ENCODE measurements around the gene WDR54.
"Not testable (repeated sequence)": the region's sequence is repeated elsewhere in the genome, so short reads cannot be mapped to it uniquely, and the experiment has no call there.

Gene WDR54

GRCh38 chr2:74441170-74441689 is 19.7 kb downstream of the WDR54 start:
- peak overlapping the region; percentile 85 for H3K4me2 ChIP-seq (ENCODE audit: insufficient read depth, low read length)
- H3K27me3 ChIP-seq (ENCODE audit: insufficient read depth, low read length, poor library complexity): peaks cover 4% of the 10 kb centered on the region
- TF ChIP-seq, protein P1, sequence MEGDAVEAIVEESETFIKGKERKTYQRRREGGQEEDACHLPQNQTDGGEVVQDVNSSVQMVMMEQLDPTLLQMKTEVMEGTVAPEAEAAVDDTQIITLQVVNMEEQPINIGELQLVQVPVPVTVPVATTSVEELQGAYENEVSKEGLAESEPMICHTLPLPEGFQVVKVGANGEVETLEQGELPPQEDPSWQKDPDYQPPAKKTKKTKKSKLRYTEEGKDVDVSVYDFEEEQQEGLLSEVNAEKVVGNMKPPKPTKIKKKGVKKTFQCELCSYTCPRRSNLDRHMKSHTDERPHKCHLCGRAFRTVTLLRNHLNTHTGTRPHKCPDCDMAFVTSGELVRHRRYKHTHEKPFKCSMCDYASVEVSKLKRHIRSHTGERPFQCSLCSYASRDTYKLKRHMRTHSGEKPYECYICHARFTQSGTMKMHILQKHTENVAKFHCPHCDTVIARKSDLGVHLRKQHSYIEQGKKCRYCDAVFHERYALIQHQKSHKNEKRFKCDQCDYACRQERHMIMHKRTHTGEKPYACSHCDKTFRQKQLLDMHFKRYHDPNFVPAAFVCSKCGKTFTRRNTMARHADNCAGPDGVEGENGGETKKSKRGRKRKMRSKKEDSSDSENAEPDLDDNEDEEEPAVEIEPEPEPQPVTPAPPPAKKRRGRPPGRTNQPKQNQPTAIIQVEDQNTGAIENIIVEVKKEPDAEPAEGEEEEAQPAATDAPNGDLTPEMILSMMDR (IDR thresholded peaks at IDR 0.05; ENCODE audit: borderline replicate concordance, extremely low read depth, low read length, poor library complexity, severe bottlenecking): no peak
- no peak for TF ChIP-seq EZH2 (IDR thresholded peaks at IDR 0.05; ENCODE audit: borderline replicate concordance, low read depth, low read length, severe bottlenecking)
- H3K79me2 ChIP-seq (ENCODE audit: insufficient read depth, low read length): peaks cover 5% of the 10 kb centered on the region; the same call in 1 of the 2 replicates
- peaks cover 41% of the 10 kb centered on the region for H3K4me1 ChIP-seq (ENCODE audit: insufficient read depth, low read length)
- H4K20me1 ChIP-seq (ENCODE audit: insufficient read depth, low read length): no peaks in the 10 kb centered on the region
- H3K9me3 ChIP-seq (ENCODE audit: insufficient read depth, low read length, severe bottlenecking): no peaks in the 10 kb centered on the region
- ATAC-seq (ENCODE audit: insufficient read depth, low read depth): no peak
- DNase-seq: no peak
- no peaks in the 10 kb centered on the region for H3K36me3 ChIP-seq (ENCODE audit: insufficient read depth, low read length)
- H3K4me3 ChIP-seq (ENCODE audit: low read depth in 1 of 2, low read length in 2 of 2): no peak overlapping the region
- peak overlapping the region; percentile 77; the same call in 1 of the 2 replicates for H3K9ac ChIP-seq (ENCODE audit: low read depth, low read length)
- H3K27ac ChIP-seq (ENCODE audit: low read length): no peak overlapping the region
- peak overlapping the region; percentile 86 for H2AFZ ChIP-seq (ENCODE audit: low read depth, low read length)

- Histone ChIP-seq H3K36me3 (ENCODE audit: insufficient read depth, low read length) (no peaks in the 10 kb centered on the region), H3K79me2 (ENCODE audit: insufficient read depth, low read length) (peaks cover 5% of the 10 kb centered on the region; the same call in 1 of the 2 replicates), H3K27ac (ENCODE audit: low read length) (peak within 1 kb of the TSS; percentile 65), H4K20me1 (ENCODE audit: insufficient read depth, low read length) (no peaks in the 10 kb centered on the region), H3K4me1 (ENCODE audit: insufficient read depth, low read length) (peaks cover 40% of the 10 kb centered on the region), H3K9ac (ENCODE audit: low read depth, low read length) (peak within 1 kb of the TSS; percentile 77), H2AFZ (ENCODE audit: low read depth, low read length) (peak within 1 kb of the TSS; percentile 86), H3K4me2 (ENCODE audit: insufficient read depth, low read length) (peak within 1 kb of the TSS; percentile 85), H3K4me3 (ENCODE audit: low read depth in 1 of 2, low read length in 2 of 2) (peak within 1 kb of the TSS in 1 of 2 experiments; percentile 70; a peak in 2 of 4 replicates), H3K27me3 (ENCODE audit: insufficient read depth, low read length, poor library complexity) (peaks cover 4% of the 10 kb centered on the region), H3K9me3 (ENCODE audit: insufficient read depth, low read length, severe bottlenecking) (no peaks in the 10 kb centered on the region)
- DNase-seq (no peak), ATAC-seq (ENCODE audit: insufficient read depth, low read depth) (no peak)
- TF ChIP-seq EZH2 (IDR thresholded peaks at IDR 0.05; ENCODE audit: borderline replicate concordance, low read depth, low read length, severe bottlenecking): no peak
- TF ChIP-seq, protein P1 (IDR thresholded peaks at IDR 0.05; ENCODE audit: borderline replicate concordance, extremely low read depth, low read length, poor library complexity, severe bottlenecking): no peak
Measured at GRCh38 chr2:74441690-74442482, 20.4 kb downstream of the WDR54 start, which contains the start of gene RTKN. RTKN (minus strand) TSS chr2:74441937; CDS start chr2:74441816, 121 bp downstream.

DNA sequence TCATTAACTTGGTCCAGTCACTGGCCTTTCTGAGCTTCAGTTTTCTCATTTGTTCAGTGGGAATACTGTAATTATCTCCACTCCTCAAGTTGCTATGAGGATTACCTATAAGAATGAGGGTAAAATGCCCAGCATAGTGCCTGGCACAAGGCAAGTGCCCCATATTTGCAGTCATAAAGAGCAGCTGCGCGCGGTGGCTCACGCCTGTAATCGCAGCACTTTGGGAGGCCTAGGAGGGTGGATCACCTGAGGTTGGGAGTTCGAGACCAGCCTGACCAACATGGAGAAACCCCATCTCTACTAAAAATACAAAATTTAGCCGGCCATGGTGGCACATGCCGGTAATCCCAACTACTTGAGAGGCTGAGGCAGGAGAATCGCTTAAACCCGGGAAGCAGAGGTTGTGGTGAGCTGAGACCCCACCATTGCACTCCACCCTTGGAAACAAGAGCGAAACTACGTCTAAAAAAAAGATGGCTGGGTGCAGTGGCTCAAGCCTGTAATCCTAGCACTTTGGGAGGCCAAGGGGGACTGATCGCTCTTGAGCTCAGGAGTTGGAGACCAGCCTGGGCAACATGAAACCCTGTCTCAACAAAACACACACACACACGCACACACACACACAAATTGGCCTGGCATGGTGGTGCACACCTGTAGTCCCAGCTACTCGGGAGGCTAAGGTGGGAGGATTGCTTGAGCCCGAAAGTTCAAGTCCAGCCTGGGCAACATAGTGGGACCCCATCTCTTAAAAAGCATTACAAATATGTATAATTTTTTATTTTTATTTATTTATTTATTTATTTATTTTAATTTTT is 21.2 kb downstream of the WDR54 start:
- not testable (repeated sequence) for H3K4me2 ChIP-seq (ENCODE audit: insufficient read depth, low read length); DNase-seq; H3K36me3 ChIP-seq (ENCODE audit: insufficient read depth, low read length); ATAC-seq (ENCODE audit: insufficient read depth, low read depth); H3K27me3 ChIP-seq (ENCODE audit: insufficient read depth, low read length, poor library complexity); H4K20me1 ChIP-seq (ENCODE audit: insufficient read depth, low read length); H2AFZ ChIP-seq (ENCODE audit: low read depth, low read length); H3K4me3 ChIP-seq (ENCODE audit: low read depth in 1 of 2, low read length in 2 of 2); H3K9ac ChIP-seq (ENCODE audit: low read depth, low read length); H3K79me2 ChIP-seq (ENCODE audit: insufficient read depth, low read length); H3K9me3 ChIP-seq (ENCODE audit: insufficient read depth, low read length, severe bottlenecking); H3K27ac ChIP-seq (ENCODE audit: low read length)
- H3K4me1 ChIP-seq (ENCODE audit: insufficient read depth, low read length): peaks cover 32% of the 10 kb centered on the region

Data from DND-41 (cell line).